ENCODE data around the gene CDKAL1. TPM values are rescaled to one million over a fixed set of nuclear protein-coding genes. Genes with fewer than 3 reads are reported as not detected.

The CDKAL1 gene
- total RNA-seq, 1 experiment from 2014 or later: 16.1 TPM

DNA sequence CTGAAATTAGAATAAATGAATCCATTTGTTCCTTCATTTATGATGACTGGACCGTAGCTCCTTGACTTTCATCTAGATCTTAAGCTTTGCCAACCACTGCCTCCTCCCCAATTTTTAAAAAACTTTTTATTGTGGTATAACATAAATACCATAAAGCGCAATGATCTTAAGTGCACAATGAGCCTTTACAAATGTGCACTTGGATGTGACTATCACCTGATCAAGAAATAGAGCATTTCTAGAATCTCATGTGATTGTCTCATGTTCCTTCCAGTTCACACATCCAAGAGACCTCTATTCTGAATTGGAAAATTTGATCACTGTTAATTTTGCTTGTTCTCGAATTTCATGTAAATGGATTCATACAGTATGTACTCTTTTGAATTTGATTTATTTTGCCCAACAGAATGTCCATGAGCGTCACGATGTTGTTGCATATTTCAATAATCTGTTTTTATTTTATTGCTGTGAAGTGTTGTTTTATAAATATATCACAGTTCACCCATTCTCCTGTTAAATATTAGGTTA, 442.2 kb downstream of the CDKAL1 start:
- Histone ChIP-seq H3K27ac (no peak overlapping the region), H3K4me3 (no peak overlapping the region), H3K27me3 (ENCODE audit: insufficient read depth, low read depth) (no peaks in the 10 kb centered on the region), H2AFZ (no peak overlapping the region), H3K79me2 (ENCODE audit: low read depth) (no peaks in the 10 kb centered on the region), H3K9me2 (ENCODE audit: insufficient read depth) (no peaks in the 10 kb centered on the region; the same call in 1 of the 2 replicates), H3F3A (ENCODE audit: insufficient read depth, low read depth) (no peaks in the 10 kb centered on the region), H3K4me2 (no peak overlapping the region), H4K20me1 (ENCODE audit: insufficient read depth) (no peaks in the 10 kb centered on the region), H3K4me1 (replicated peaks; ENCODE audit: insufficient read depth) (no peaks in the 10 kb centered on the region), H3K9me3 (ENCODE audit: insufficient read depth, low read depth) (no peaks in the 10 kb centered on the region), H3K36me3 (ENCODE audit: low read depth) (no peaks in the 10 kb centered on the region)
- no peak for DNase-seq
- BruUV-seq (replicated peaks): no TSS peak
- POLR2A ChIA-PET (ENCODE audit: unreplicated experiment): interaction anchor here (0.7 kb wide), 1 partner anchor 1960 kb away, joined by 9 read pairs; no protein-coding TSS in a partner anchor
- no peak for TF ChIP-seq EZH2 (IDR thresholded peaks at IDR 0.05; ENCODE audit: low read depth)
- TF ChIP-seq, protein P1, sequence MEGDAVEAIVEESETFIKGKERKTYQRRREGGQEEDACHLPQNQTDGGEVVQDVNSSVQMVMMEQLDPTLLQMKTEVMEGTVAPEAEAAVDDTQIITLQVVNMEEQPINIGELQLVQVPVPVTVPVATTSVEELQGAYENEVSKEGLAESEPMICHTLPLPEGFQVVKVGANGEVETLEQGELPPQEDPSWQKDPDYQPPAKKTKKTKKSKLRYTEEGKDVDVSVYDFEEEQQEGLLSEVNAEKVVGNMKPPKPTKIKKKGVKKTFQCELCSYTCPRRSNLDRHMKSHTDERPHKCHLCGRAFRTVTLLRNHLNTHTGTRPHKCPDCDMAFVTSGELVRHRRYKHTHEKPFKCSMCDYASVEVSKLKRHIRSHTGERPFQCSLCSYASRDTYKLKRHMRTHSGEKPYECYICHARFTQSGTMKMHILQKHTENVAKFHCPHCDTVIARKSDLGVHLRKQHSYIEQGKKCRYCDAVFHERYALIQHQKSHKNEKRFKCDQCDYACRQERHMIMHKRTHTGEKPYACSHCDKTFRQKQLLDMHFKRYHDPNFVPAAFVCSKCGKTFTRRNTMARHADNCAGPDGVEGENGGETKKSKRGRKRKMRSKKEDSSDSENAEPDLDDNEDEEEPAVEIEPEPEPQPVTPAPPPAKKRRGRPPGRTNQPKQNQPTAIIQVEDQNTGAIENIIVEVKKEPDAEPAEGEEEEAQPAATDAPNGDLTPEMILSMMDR (conservative IDR thresholded peaks at IDR 0.05): no peak
- intact Hi-C loops (cut with micrococcal nuclease; ENCODE audit: unreplicated experiment): no loop called here
- CTCF ChIA-PET: no interaction called here

DNA sequence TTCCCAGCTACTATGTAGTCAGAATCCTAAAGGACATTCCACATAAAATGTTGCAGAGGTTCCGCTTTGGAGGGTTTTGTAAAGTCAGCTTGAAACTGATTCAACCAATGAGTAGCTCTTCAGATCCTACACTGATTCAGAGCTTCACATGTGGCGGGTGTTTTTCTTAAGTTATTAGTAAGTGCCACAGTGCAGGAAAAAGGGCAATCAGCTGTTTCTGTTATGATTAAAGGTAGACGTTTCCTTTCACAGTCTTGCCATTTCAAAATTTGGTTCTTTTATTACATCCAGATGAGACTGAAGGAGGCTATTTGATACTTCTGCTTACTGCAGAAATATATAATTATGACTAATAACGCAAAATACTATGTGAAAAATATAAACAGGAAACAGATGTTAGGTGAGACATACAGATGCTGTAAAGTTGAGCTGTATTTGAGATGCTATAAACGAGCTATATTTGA, 443.9 kb downstream of the CDKAL1 start:
- Histone ChIP-seq H3F3A (ENCODE audit: insufficient read depth, low read depth) (no peaks in the 10 kb centered on the region), H3K4me1 (replicated peaks; ENCODE audit: insufficient read depth) (no peaks in the 10 kb centered on the region), H3K36me3 (ENCODE audit: low read depth) (no peaks in the 10 kb centered on the region), H3K4me3 (no peak overlapping the region), H2AFZ (no peak overlapping the region), H3K9me3 (ENCODE audit: insufficient read depth, low read depth) (no peaks in the 10 kb centered on the region), H3K4me2 (no peak overlapping the region), H3K27ac (no peak overlapping the region), H4K20me1 (ENCODE audit: insufficient read depth) (no peaks in the 10 kb centered on the region), H3K79me2 (ENCODE audit: low read depth) (no peaks in the 10 kb centered on the region), H3K9me2 (ENCODE audit: insufficient read depth) (no peaks in the 10 kb centered on the region; the same call in 1 of the 2 replicates), H3K27me3 (ENCODE audit: insufficient read depth, low read depth) (no peaks in the 10 kb centered on the region)
- ChIA-PET POLR2A (ENCODE audit: unreplicated experiment) (interaction anchor here (0.8 kb wide), 1 partner anchor 14 kb away, joined by 3 read pairs; no protein-coding TSS in a partner anchor), CTCF (interaction anchor here (0.5 kb wide), 1 partner anchor 611 kb away, joined by 5 read pairs; no protein-coding TSS in a partner anchor)
- TF ChIP-seq EZH2 (IDR thresholded peaks at IDR 0.05; ENCODE audit: low read depth): no peak
- intact Hi-C loops (cut with micrococcal nuclease; ENCODE audit: unreplicated experiment): no loop called here
- DNase-seq: no peak
- BruUV-seq (replicated peaks): no TSS peak

DNA sequence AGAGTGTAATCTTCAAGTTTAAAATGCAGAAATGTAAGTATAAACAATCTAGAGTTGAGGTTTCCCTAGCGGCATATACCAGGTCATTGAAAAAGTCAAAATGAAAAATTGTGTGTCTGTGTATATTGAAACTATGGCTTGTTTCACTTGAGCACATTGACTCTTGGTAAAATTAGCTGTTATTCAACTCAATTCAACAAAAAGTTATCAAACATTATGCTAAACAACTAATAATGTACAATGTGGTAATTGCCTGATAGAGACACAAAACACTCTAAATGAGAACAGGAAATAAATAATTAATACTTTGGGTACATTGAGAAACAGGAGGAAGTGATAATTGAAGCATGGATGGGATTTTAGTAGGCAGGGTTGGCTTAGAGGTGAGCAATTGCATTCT, 444.8 kb downstream of the CDKAL1 start:
- no peaks in the 10 kb centered on the region for H3K27me3 ChIP-seq (ENCODE audit: insufficient read depth, low read depth)
- no peak overlapping the region for H2AFZ ChIP-seq
- H3K4me3 ChIP-seq: no peak overlapping the region
- TF ChIP-seq, protein P1 (conservative IDR thresholded peaks at IDR 0.05): no peak
- TF ChIP-seq EZH2 (IDR thresholded peaks at IDR 0.05; ENCODE audit: low read depth): no peak
- H3F3A ChIP-seq (ENCODE audit: insufficient read depth, low read depth): no peaks in the 10 kb centered on the region
- DNase-seq: no peak
- H3K9me2 ChIP-seq (ENCODE audit: insufficient read depth): no peaks in the 10 kb centered on the region; the same call in 1 of the 2 replicates
- no peaks in the 10 kb centered on the region for H4K20me1 ChIP-seq (ENCODE audit: insufficient read depth)
- intact Hi-C loops (cut with micrococcal nuclease; ENCODE audit: unreplicated experiment): no loop called here
- H3K27ac ChIP-seq: no peak overlapping the region
- BruUV-seq (replicated peaks): no TSS peak
- H3K9me3 ChIP-seq (ENCODE audit: insufficient read depth, low read depth): no peaks in the 10 kb centered on the region
- no peaks in the 10 kb centered on the region for H3K36me3 ChIP-seq (ENCODE audit: low read depth)
- ChIA-PET CTCF (interaction anchor here (0.5 kb wide), 1 partner anchor 610 kb away, joined by 5 read pairs; no protein-coding TSS in a partner anchor), POLR2A (ENCODE audit: unreplicated experiment) (no interaction called here)
- no peaks in the 10 kb centered on the region for H3K79me2 ChIP-seq (ENCODE audit: low read depth)
- no peak overlapping the region for H3K4me2 ChIP-seq
- no peaks in the 10 kb centered on the region for H3K4me1 ChIP-seq (replicated peaks; ENCODE audit: insufficient read depth)

DNA sequence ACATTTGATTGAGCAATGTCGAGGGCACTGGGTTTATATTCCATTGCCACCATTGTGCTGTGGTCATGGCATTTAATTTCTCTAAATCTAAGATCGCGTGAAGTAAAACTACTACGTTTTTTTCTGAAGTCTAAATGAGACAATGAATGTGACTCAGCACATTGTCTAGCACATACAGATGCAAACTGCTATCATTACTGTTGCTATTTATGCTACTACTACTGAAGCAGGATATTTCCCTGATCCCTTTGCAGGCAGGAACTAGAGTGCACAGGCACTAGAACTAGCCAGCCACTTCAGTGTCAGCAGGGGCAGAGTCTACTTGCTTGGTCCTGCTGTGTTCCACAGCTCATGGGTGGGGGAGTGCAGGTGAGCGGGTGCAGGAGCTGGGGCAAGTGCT, 449.7 kb downstream of the CDKAL1 start:
- CTCF ChIA-PET: no interaction called here
- no TSS peak for BruUV-seq (replicated peaks)
- Histone ChIP-seq H3K9me3 (ENCODE audit: insufficient read depth, low read depth) (no peaks in the 10 kb centered on the region), H3K79me2 (ENCODE audit: low read depth) (no peaks in the 10 kb centered on the region), H3K4me3 (no peak overlapping the region), H4K20me1 (ENCODE audit: insufficient read depth) (no peaks in the 10 kb centered on the region), H3K27me3 (ENCODE audit: insufficient read depth, low read depth) (no peaks in the 10 kb centered on the region), H3K36me3 (ENCODE audit: low read depth) (no peaks in the 10 kb centered on the region), H3K4me1 (replicated peaks; ENCODE audit: insufficient read depth) (no peaks in the 10 kb centered on the region), H2AFZ (no peak overlapping the region), H3K4me2 (no peak overlapping the region), H3F3A (ENCODE audit: insufficient read depth, low read depth) (no peaks in the 10 kb centered on the region), H3K9me2 (ENCODE audit: insufficient read depth) (no peaks in the 10 kb centered on the region), H3K27ac (no peak overlapping the region)
- intact Hi-C loops (cut with micrococcal nuclease; ENCODE audit: unreplicated experiment): no loop called here
- TF ChIP-seq EZH2 (IDR thresholded peaks at IDR 0.05; ENCODE audit: low read depth): no peak
- TF ChIP-seq, protein P1 (conservative IDR thresholded peaks at IDR 0.05): no peak
- POLR2A ChIA-PET (ENCODE audit: unreplicated experiment): no interaction called here
- DNase-seq: no peak
